ENCODE measurements around the gene CD151.

Gene CD151

DNA sequence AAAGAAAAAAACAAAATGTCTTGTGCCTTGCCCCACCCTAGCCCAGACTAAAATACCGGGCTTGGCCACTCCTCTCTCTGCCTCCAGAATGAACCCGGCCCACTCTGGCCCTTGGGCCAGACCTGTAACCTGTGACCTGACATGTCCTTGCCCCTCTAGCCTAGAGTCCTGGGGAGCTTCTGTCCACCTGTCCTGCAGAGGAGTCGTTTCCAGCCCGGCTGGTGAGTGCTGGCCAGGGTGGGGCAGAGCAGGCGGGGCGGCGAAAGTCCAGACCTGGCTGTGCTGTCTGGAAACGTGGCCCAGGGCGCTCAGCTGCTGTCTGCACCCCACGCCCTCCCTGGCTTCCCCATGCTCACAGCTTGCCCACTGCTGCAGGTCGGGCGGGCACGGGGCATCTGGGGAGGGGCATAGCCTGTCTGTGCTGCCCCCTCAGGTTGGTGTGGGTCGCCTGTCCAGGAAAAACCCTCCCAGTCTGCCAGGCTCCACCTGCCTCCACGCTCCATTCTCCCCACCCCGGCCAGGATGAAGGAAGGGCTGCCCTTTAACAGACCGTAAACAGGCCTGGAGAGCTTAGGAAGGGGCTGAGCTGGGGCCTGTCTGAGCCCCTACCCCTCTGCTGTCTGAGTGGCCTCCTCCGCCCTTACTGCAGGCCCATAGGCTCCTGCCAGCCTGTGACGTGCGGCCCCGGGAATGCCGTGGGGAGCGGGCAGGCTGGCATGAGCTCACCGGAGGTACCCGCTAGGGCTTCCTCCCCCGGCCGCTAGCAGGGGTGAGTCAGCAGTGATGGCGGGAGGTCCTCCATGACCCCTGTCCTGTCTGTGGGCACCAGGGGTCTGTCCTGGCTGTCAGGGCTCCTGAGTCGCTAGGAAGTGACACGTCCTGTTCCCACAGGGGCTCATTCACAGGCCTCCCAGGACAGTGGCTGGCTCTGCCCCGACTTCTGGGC is 1.9 kb downstream of the CD151 start:
- H3K4me3 ChIP-seq (ENCODE audit: low read depth, low read length), result no peak overlapping the region
- TF ChIP-seq, protein P1, sequence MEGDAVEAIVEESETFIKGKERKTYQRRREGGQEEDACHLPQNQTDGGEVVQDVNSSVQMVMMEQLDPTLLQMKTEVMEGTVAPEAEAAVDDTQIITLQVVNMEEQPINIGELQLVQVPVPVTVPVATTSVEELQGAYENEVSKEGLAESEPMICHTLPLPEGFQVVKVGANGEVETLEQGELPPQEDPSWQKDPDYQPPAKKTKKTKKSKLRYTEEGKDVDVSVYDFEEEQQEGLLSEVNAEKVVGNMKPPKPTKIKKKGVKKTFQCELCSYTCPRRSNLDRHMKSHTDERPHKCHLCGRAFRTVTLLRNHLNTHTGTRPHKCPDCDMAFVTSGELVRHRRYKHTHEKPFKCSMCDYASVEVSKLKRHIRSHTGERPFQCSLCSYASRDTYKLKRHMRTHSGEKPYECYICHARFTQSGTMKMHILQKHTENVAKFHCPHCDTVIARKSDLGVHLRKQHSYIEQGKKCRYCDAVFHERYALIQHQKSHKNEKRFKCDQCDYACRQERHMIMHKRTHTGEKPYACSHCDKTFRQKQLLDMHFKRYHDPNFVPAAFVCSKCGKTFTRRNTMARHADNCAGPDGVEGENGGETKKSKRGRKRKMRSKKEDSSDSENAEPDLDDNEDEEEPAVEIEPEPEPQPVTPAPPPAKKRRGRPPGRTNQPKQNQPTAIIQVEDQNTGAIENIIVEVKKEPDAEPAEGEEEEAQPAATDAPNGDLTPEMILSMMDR (IDR thresholded peaks at IDR 0.05; ENCODE audit: insufficient read depth, low read depth, low read length, missing control alignments), result no peak
- no peak for DNase-seq (ENCODE audit: low read depth)

DNA sequence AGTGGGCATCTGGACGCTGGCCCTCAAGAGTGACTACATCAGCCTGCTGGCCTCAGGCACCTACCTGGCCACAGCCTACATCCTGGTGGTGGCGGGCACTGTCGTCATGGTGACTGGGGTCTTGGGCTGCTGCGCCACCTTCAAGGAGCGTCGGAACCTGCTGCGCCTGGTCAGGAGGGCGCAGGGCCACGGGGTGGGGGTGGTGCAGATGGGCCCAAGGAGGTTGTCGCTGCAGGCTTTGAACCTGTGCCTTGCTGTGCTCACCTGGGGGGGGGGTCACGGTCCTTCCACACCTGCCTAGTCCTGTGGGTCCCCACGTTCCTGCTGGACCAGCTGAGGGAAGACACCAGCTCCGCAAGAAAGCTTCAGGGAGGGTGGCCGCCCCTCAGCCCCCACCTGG is 3.5 kb downstream of the CD151 start:
- no peak overlapping the region for H3K4me3 ChIP-seq (ENCODE audit: low read depth, low read length)
- DNase-seq (ENCODE audit: low read depth), result no peak
- TF ChIP-seq, protein P1 (IDR thresholded peaks at IDR 0.05; ENCODE audit: insufficient read depth, low read depth, low read length, missing control alignments), result no peak

DNA sequence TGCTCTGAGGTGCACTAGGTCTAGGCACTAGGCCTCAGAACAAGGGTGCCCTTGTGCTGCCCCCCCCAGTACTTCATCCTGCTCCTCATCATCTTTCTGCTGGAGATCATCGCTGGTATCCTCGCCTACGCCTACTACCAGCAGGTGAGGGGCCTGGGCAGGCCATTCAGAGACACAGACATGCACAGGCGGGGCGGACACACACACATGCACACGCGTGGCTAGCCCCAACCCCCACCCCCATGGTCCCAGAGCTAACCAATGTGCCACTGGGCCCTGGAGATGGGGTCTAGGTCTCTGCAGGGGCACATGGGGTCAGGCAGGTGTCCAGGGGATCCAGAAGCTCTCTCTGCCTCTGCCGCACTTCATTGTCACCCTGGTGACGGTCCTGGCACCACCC is 3.9 kb downstream of the CD151 start:
- TF ChIP-seq, protein P1 (IDR thresholded peaks at IDR 0.05; ENCODE audit: insufficient read depth, low read depth, low read length, missing control alignments), result no peak
- no peak for DNase-seq (ENCODE audit: low read depth)

GRCh38 chr11:837189-837989 is 4.6 kb downstream of the CD151 start:
- no peak overlapping the region for H3K4me3 ChIP-seq (ENCODE audit: low read depth, low read length)
- TF ChIP-seq, protein P1 (IDR thresholded peaks at IDR 0.05; ENCODE audit: insufficient read depth, low read depth, low read length, missing control alignments), result no peak
- DNase-seq (ENCODE audit: low read depth), result no peak

More for the DNA sequence above, 3.9 kb downstream of the CD151 start:
- no peak overlapping the region for H3K4me3 ChIP-seq (ENCODE audit: low read depth, low read length)

DNA sequence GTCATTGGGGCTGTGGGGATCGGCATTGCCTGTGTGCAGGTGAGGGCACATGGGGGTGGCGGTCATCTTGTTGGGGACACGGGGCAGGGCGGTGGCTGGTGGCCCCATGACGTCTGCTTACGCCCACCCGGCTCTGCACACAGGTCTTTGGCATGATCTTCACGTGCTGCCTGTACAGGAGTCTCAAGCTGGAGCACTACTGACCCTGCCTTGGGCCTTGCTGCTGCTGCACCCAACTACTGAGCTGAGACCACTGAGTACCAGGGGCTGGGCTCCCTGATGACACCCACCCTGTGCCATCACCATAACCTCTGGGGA is 5.2 kb downstream of the CD151 start:
- TF ChIP-seq, protein P1 (IDR thresholded peaks at IDR 0.05; ENCODE audit: insufficient read depth, low read depth, low read length, missing control alignments), result no peak
- H3K4me3 ChIP-seq (ENCODE audit: low read depth, low read length), result no peak overlapping the region
- no peak for DNase-seq (ENCODE audit: low read depth)

- TF ChIP-seq, protein P1 (IDR thresholded peaks at IDR 0.05; ENCODE audit: insufficient read depth, low read depth, low read length, missing control alignments), result peak; percentile 14
- DNase-seq (ENCODE audit: low read depth), result no peak
- no peak overlapping the region for H3K4me3 ChIP-seq (ENCODE audit: low read depth, low read length)
Observed at GRCh38 chr11:838441-839279, 5.9 kb downstream of the CD151 start.

Measured in GM12865 (cell line).